Measurements from ENCODE around the gene TSPAN3. TPM values are rescaled to one million over a fixed set of nuclear protein-coding genes. Genes with fewer than 3 reads are reported as not detected.

Gene TSPAN3
- total and polyA plus RNA-seq, 4 donors: 49.3 to 82.8 (median 78.7) TPM

DNA sequence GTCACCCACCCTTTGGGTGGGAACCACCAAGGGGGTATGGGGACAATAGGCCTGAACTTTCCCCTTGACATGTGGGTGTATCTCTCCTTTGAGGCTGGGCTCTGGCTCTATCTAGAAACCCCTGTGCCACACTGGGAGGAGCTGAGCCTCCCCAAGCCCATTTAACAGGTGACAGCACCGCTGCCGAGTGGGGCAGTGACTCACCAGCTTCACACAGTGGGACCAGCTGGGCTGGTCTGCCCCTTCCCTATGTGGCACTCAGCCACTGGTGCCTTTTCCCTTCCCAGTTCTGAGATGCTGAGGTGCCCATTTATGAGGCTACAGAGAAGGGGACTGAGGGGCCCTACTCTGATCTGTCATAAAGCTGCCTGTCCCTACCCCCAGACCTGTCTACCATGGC, 70.9 kb downstream of the TSPAN3 start:
- no peak for DNase-seq (ENCODE audit: low spot score)
- WGBS: 89% methylated on average over 2 of the region's 2 CpGs
- no peaks in the 10 kb centered on the region for H3K4me1 ChIP-seq (ENCODE audit: control insufficient read depth in 4 of 4, insufficient read depth in 4 of 4, low read length in 3 of 4)

GRCh38 chr15:76998663-76999285, 72.1 kb downstream of the TSPAN3 start:
- WGBS: 82% methylated on average over 8 of the region's 8 CpGs
- Histone ChIP-seq H3K9ac (ENCODE audit: low read depth in 1 of 2, low read length in 2 of 2) (no peak overlapping the region), H3K4me1 (ENCODE audit: control insufficient read depth in 4 of 4, insufficient read depth in 4 of 4, low read length in 3 of 4) (no peaks in the 10 kb centered on the region), H3K9me3 (ENCODE audit: control insufficient read depth in 4 of 4, low read length in 3 of 4) (no peaks in the 10 kb centered on the region), H3K4me3 (ENCODE audit: low read depth in 1 of 3, low read length in 3 of 3) (no peak overlapping the region), H3K36me3 (ENCODE audit: control insufficient read depth in 4 of 4, insufficient read depth in 3 of 4, low read depth in 1 of 4, low read length in 3 of 4) (no peaks in the 10 kb centered on the region), H3K27ac (ENCODE audit: low read depth in 1 of 2, low read length in 2 of 2) (no peak overlapping the region), H3K27me3 (ENCODE audit: control insufficient read depth in 4 of 4, insufficient read depth in 4 of 4, low read length in 3 of 4) (no peaks in the 10 kb centered on the region)
- TF ChIP-seq, protein P1, sequence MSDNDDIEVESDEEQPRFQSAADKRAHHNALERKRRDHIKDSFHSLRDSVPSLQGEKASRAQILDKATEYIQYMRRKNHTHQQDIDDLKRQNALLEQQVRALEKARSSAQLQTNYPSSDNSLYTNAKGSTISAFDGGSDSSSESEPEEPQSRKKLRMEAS (IDR thresholded peaks at IDR 0.05): no peak
- no peak for TF ChIP-seq JUND (IDR thresholded peaks at IDR 0.05)
- TF ChIP-seq FOXA1 (IDR thresholded peaks at IDR 0.05): no peak
- TF ChIP-seq, protein P2, sequence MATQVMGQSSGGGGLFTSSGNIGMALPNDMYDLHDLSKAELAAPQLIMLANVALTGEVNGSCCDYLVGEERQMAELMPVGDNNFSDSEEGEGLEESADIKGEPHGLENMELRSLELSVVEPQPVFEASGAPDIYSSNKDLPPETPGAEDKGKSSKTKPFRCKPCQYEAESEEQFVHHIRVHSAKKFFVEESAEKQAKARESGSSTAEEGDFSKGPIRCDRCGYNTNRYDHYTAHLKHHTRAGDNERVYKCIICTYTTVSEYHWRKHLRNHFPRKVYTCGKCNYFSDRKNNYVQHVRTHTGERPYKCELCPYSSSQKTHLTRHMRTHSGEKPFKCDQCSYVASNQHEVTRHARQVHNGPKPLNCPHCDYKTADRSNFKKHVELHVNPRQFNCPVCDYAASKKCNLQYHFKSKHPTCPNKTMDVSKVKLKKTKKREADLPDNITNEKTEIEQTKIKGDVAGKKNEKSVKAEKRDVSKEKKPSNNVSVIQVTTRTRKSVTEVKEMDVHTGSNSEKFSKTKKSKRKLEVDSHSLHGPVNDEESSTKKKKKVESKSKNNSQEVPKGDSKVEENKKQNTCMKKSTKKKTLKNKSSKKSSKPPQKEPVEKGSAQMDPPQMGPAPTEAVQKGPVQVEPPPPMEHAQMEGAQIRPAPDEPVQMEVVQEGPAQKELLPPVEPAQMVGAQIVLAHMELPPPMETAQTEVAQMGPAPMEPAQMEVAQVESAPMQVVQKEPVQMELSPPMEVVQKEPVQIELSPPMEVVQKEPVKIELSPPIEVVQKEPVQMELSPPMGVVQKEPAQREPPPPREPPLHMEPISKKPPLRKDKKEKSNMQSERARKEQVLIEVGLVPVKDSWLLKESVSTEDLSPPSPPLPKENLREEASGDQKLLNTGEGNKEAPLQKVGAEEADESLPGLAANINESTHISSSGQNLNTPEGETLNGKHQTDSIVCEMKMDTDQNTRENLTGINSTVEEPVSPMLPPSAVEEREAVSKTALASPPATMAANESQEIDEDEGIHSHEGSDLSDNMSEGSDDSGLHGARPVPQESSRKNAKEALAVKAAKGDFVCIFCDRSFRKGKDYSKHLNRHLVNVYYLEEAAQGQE (IDR thresholded peaks at IDR 0.05): no peak
- TF ChIP-seq EGR1 (IDR thresholded peaks at IDR 0.05; ENCODE audit: low read depth in 2 of 2): no peak
- TF ChIP-seq, protein P3, sequence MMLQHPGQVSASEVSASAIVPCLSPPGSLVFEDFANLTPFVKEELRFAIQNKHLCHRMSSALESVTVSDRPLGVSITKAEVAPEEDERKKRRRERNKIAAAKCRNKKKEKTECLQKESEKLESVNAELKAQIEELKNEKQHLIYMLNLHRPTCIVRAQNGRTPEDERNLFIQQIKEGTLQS (IDR thresholded peaks at IDR 0.05): no peak
- no peak for TF ChIP-seq TAF1 (conservative IDR thresholded peaks at IDR 0.05)
- TF ChIP-seq GABPA (IDR thresholded peaks at IDR 0.05 in 1 of 2, conservative IDR thresholded peaks at IDR 0.05 in 1 of 2): no peak
- no peak for TF ChIP-seq HNF4G (IDR thresholded peaks at IDR 0.05)
- no peak for TF ChIP-seq RXRA (IDR thresholded peaks at IDR 0.05)
- no peak for TF ChIP-seq NR2F2 (IDR thresholded peaks at IDR 0.05)
- TF ChIP-seq, protein P4, sequence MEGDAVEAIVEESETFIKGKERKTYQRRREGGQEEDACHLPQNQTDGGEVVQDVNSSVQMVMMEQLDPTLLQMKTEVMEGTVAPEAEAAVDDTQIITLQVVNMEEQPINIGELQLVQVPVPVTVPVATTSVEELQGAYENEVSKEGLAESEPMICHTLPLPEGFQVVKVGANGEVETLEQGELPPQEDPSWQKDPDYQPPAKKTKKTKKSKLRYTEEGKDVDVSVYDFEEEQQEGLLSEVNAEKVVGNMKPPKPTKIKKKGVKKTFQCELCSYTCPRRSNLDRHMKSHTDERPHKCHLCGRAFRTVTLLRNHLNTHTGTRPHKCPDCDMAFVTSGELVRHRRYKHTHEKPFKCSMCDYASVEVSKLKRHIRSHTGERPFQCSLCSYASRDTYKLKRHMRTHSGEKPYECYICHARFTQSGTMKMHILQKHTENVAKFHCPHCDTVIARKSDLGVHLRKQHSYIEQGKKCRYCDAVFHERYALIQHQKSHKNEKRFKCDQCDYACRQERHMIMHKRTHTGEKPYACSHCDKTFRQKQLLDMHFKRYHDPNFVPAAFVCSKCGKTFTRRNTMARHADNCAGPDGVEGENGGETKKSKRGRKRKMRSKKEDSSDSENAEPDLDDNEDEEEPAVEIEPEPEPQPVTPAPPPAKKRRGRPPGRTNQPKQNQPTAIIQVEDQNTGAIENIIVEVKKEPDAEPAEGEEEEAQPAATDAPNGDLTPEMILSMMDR (IDR thresholded peaks at IDR 0.05; ENCODE audit: low read depth, low read length, missing input control): no peak
- no peak for TF ChIP-seq SP1 (IDR thresholded peaks at IDR 0.05)
- no peak for TF ChIP-seq HNF4A (conservative IDR thresholded peaks at IDR 0.05)
- TF ChIP-seq, protein P5, sequence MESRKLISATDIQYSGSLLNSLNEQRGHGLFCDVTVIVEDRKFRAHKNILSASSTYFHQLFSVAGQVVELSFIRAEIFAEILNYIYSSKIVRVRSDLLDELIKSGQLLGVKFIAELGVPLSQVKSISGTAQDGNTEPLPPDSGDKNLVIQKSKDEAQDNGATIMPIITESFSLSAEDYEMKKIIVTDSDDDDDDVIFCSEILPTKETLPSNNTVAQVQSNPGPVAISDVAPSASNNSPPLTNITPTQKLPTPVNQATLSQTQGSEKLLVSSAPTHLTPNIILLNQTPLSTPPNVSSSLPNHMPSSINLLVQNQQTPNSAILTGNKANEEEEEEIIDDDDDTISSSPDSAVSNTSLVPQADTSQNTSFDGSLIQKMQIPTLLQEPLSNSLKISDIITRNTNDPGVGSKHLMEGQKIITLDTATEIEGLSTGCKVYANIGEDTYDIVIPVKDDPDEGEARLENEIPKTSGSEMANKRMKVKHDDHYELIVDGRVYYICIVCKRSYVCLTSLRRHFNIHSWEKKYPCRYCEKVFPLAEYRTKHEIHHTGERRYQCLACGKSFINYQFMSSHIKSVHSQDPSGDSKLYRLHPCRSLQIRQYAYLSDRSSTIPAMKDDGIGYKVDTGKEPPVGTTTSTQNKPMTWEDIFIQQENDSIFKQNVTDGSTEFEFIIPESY (IDR thresholded peaks at IDR 0.05): no peak
- TF ChIP-seq FOXA2 (IDR thresholded peaks at IDR 0.05): no peak
- no peak for TF ChIP-seq YY1 (IDR thresholded peaks at IDR 0.05)
- no peak for DNase-seq (ENCODE audit: low spot score)

More for the DNA sequence above, 70.9 kb downstream of the TSPAN3 start:
- H3K27ac ChIP-seq (ENCODE audit: low read depth in 1 of 2, low read length in 2 of 2): no peak overlapping the region
- H3K4me3 ChIP-seq (ENCODE audit: low read depth in 1 of 3, low read length in 3 of 3): no peak overlapping the region
- TF ChIP-seq, protein P2 (IDR thresholded peaks at IDR 0.05): no peak
- TF ChIP-seq YY1 (IDR thresholded peaks at IDR 0.05): no peak
- TF ChIP-seq EGR1 (IDR thresholded peaks at IDR 0.05; ENCODE audit: low read depth in 2 of 2): no peak
- no peak for TF ChIP-seq FOXA2 (IDR thresholded peaks at IDR 0.05)
- no peak for TF ChIP-seq RAD21 (IDR thresholded peaks at IDR 0.05)
- no peak for TF ChIP-seq HNF4G (IDR thresholded peaks at IDR 0.05)
- no peaks in the 10 kb centered on the region for H3K9me3 ChIP-seq (ENCODE audit: control insufficient read depth in 4 of 4, low read length in 3 of 4)
- H3K27me3 ChIP-seq (ENCODE audit: control insufficient read depth in 4 of 4, insufficient read depth in 4 of 4, low read length in 3 of 4): no peaks in the 10 kb centered on the region
- no peaks in the 10 kb centered on the region for H3K36me3 ChIP-seq (ENCODE audit: control insufficient read depth in 4 of 4, insufficient read depth in 3 of 4, low read depth in 1 of 4, low read length in 3 of 4)
- H3K9ac ChIP-seq (ENCODE audit: low read depth in 1 of 2, low read length in 2 of 2): no peak overlapping the region

All from liver (tissue), 9 donors.